HepG2 (cell line): ENCODE data around the gene PRAMEF17. TPM values are rescaled to one million over a fixed set of nuclear protein-coding genes. Genes with fewer than 3 reads are reported as not detected.
"Not testable (repeated sequence)": the region's sequence is repeated elsewhere in the genome, so short reads cannot be mapped to it uniquely, and the experiment has no call there.

Experiments used
- ATAC-seq: fragments of 200-7000 bp; cut with Tn5 transposase; 3 replicates; pipeline ENCODE4 v1.9.1; 2020; ENCODE audit warnings: mild to moderate bottlenecking, moderate library complexity
- Bru-seq: library from RNA; stranded (reverse); fragments of 400-500 nt; gene quantifications from one replicate; lab custom pipeline; 2021; lab: Mats Ljungman, UMichigan
- BruChase-seq, 2 experiments: library from RNA; stranded (reverse); fragments of 400-500 nt; gene quantifications; one replicate each; lab custom pipeline; 2021; lab: Mats Ljungman, UMichigan
- BruUV-seq: library from RNA; stranded (reverse); fragments of 400-500 nt; replicated peaks from 2 replicates; lab custom pipeline; 2021; lab: Mats Ljungman, UMichigan
- CTCF ChIA-PET: fragments of 300-600 bp; formaldehyde crosslinking; extraction: SDS; loops from one replicate; lab custom pipeline; 2021; ENCODE audit warnings: low total read pairs, inconsistent platforms, low intra/inter-chr PET ratio; lab: Yijun Ruan, JAX
- POLR2A ChIA-PET: fragments of 350-600 bp; sonication (Branson Sonifier 250); formaldehyde crosslinking; loops from one replicate; lab custom pipeline; 2020; ENCODE audit warnings: antibody characterized with exemption, inconsistent platforms; lab: Yijun Ruan, JAX
- DNase-seq: peaks from one replicate; pipeline ENCODE4 v3.0.0-alpha.2; 2015; ENCODE audit warnings: low spot score
- FAIRE-seq: peaks from 3 replicates; lab custom pipeline; 2011; peaks lifted over from hg19 to GRCh38; lab: Jason Lieb, UNC
- H2AFZ ChIP-seq: one replicate; pipeline ENCODE4 v1.6.1; 2011; ENCODE audit warnings: low read length, inconsistent platforms
- H3K27ac ChIP-seq: fragments of 300-600 bp; 3 replicates; pipeline ENCODE4 v1.8.0; 2011; ENCODE audit warnings: mixed run types, mild to moderate bottlenecking, mixed read lengths, low read length, inconsistent platforms; ENCODE audit not compliant: insufficient read depth; ENCODE audit errors: extremely low read length
- H3K27me3 ChIP-seq, 2 experiments: fragments of 200-600 bp in 1 of 2; 2 replicates in 1 of 2; 3 replicates in 1 of 2; pipeline versions ENCODE4 v1.6.0 to v1.8.0; 2011; ENCODE audit warnings: low read length in 2 of 2, mild to moderate bottlenecking in 2 of 2, moderate library complexity in 2 of 2, inconsistent platforms in 1 of 2; ENCODE audit not compliant: insufficient read depth in 2 of 2, control insufficient read depth in 1 of 2
- H3K36me3 ChIP-seq, 2 experiments: fragments of 200-600 bp in 1 of 2; replicated peaks in 1 of 2; 2 replicates in 1 of 2; 3 replicates in 1 of 2; pipeline versions ENCODE4 v1.5.1 to v1.8.0; 2011; ENCODE audit warnings: low read length in 2 of 2, inconsistent platforms in 1 of 2; ENCODE audit not compliant: insufficient read depth in 2 of 2, control insufficient read depth in 1 of 2
- H3K4me1 ChIP-seq: 2 replicates; pipeline ENCODE4 v1.5.1; 2012; ENCODE audit warnings: low read length, inconsistent platforms; ENCODE audit not compliant: insufficient read depth
- H3K4me2 ChIP-seq: 2 replicates; pipeline ENCODE4 v1.6.0; 2011; ENCODE audit warnings: low read depth, low read length, inconsistent platforms
- H3K4me3 ChIP-seq, 3 experiments: fragments of 200-600 bp in 1 of 3; sonication (generic), shearing (Covaris generic) in 1 of 3; replicated peaks in 1 of 3; 2 replicates each; pipeline ENCODE4 v1.5.1; 2011 to 2016; ENCODE audit warnings: low read length in 3 of 3, inconsistent platforms in 2 of 3, low read depth in 2 of 3, mild to moderate bottlenecking in 2 of 3, control low read depth in 1 of 3, mixed read lengths in 1 of 3; ENCODE audit not compliant: insufficient read depth in 1 of 3
- H3K79me2 ChIP-seq: one replicate; pipeline ENCODE4 v1.6.1; 2011; ENCODE audit warnings: low read length, inconsistent platforms; ENCODE audit not compliant: insufficient read depth
- H3K9ac ChIP-seq: 2 replicates; pipeline ENCODE4 v1.6.0; 2011; ENCODE audit warnings: mild to moderate bottlenecking, low read depth, low read length, inconsistent platforms; ENCODE audit not compliant: insufficient read depth
- H3K9me3 ChIP-seq: 2 replicates; pipeline ENCODE4 v1.5.1; 2012; ENCODE audit warnings: mild to moderate bottlenecking, low read length
- H4K20me1 ChIP-seq: 2 replicates; pipeline ENCODE4 v1.6.0; 2011; ENCODE audit warnings: inconsistent platforms, mild to moderate bottlenecking, low read length, moderate library complexity; ENCODE audit not compliant: insufficient read depth
- WGBS: methylation state at CpG from one replicate; pipeline ENCODE4 v1.1.6; 2017; ENCODE audit warnings: low lambda C conversion rate; 5-methylcytosine and 5-hydroxymethylcytosine counted together
- in situ Hi-C: cut with HindIII; loops from 2 replicates; pipeline ENCODE4 v1.10.0; 2017; ENCODE audit warnings: low pct_unique_long_range_greater_than_20kb; ENCODE audit not compliant: extremely low pct_ligation_motif_present
- intact Hi-C: fragments of 100-400 bp; cut with micrococcal nuclease; formaldehyde crosslinking; loops from one replicate; pipeline ENCODE4 v1.10.0; 2022; ENCODE audit not compliant: unreplicated experiment
- long read RNA-seq, 2 experiments: library from RNA in 1 of 2; library from polyadenylated mRNA in 1 of 2; stranded (forward) in 1 of 2; unstranded in 1 of 2; transcript quantifications; one replicate each; pipeline ENCODE4 v2.0.0, GENCODE V29; 2019 to 2022
- polyA minus RNA-seq, 3 experiments: library from RNA; depleted of rRNA, polyadenylated mRNA; stranded (reverse); fragments of >200 nt; gene quantifications; 2 replicates each; pipeline ENCODE4 v1.2.3, GENCODE V29; 2011; ENCODE audit warnings: low replicate concordance in 1 of 3
- polyA plus RNA-seq, 8 experiments: library from polyadenylated mRNA; depleted of rRNA in 3 of 8; stranded (reverse) in 7 of 8; unstranded in 1 of 8; fragments of >200 nt; fragmentation: Illumina TruSeq in 4 of 8; extraction: Trizol in 4 of 8; gene quantifications; 2 replicates each; pipeline versions ENCODE4 v1.2.1 to v1.2.3, GENCODE V29; 2011 to 2016; ENCODE audit warnings: low read depth in 4 of 8, missing spikeins in 1 of 8, mixed read lengths in 1 of 8; ENCODE audit not compliant: insufficient read depth in 1 of 8
- total RNA-seq, 5 experiments: library from RNA; depleted of rRNA; stranded (reverse); fragments of >200 nt; fragmentation: Illumina TruSeq; extraction: Trizol; gene quantifications; 2 replicates each; pipeline ENCODE4 v1.2.3, GENCODE V29; 2016; ENCODE audit warnings: low read depth in 1 of 5

Gene PRAMEF17, protein sequence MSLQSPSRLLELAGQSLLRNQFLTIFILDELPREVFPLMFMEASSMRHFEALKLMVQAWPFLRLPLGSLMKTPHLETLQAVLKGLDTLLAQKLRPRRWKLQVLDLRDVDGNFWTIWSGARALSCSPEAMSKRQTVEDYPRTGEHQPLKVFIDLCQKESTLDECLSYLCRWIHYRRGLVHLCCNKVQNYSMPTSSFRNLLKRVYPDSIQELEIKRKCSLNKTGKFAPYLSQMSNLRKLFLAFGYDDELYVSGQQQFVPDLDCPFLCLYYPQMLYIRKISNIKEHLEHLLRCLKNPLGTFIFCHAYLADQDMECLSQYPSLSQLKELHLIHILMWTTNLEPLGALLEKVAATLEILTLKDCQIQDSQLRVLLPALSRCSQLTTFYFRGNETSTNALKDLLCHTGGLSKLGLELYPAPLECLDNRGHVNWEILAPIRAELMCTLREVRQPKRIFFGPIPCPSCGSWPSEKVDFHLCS
- total RNA-seq (2016; rRNA removed; fragmentation: Illumina TruSeq; extraction: Trizol): not detected in 2 replicates
- total RNA-seq (2016; cell fraction: cytosol; rRNA removed; fragmentation: Illumina TruSeq; extraction: Trizol; ENCODE audit: low read depth): not detected in 2 replicates
- not detected in 2 replicates for total RNA-seq (2016; cell fraction: insoluble cytoplasmic fraction; rRNA removed; fragmentation: Illumina TruSeq; extraction: Trizol)
- not detected in 2 replicates for total RNA-seq (2016; cell fraction: membrane; rRNA removed; fragmentation: Illumina TruSeq; extraction: Trizol)
- total RNA-seq (2016; cell fraction: nucleus; rRNA removed; fragmentation: Illumina TruSeq; extraction: Trizol): not detected in 2 replicates
- polyA plus RNA-seq (2011; rRNA removed): not detected in 2 replicates
- polyA plus RNA-seq (2011; cell fraction: cytosol; rRNA removed): not detected in 2 replicates
- not detected in 2 replicates for polyA plus RNA-seq (2011; cell fraction: nucleus; rRNA removed)
- not detected in 2 replicates for polyA plus RNA-seq (2012)
- not detected in 2 replicates for polyA plus RNA-seq (2016; cell fraction: cytosol; fragmentation: Illumina TruSeq; extraction: Trizol; ENCODE audit: low read depth)
- polyA plus RNA-seq (2016; cell fraction: insoluble cytoplasmic fraction; fragmentation: Illumina TruSeq; extraction: Trizol; ENCODE audit: low read depth): not detected in 2 replicates
- not detected in 2 replicates for polyA plus RNA-seq (2016; cell fraction: membrane; fragmentation: Illumina TruSeq; extraction: Trizol; ENCODE audit: low read depth)
- not detected in 2 replicates for polyA plus RNA-seq (2016; cell fraction: nucleus; fragmentation: Illumina TruSeq; extraction: Trizol; ENCODE audit: insufficient read depth, low read depth)
- polyA minus RNA-seq (2011; rRNA and poly(A)+ RNA removed; ENCODE audit: low replicate concordance): not detected in 2 replicates
- polyA minus RNA-seq (2011; cell fraction: cytosol; rRNA and poly(A)+ RNA removed): not detected in 2 replicates
- not detected in 2 replicates for polyA minus RNA-seq (2011; cell fraction: nucleus; rRNA and poly(A)+ RNA removed)
- Bru-seq, nascent RNA: not detected
- BruChase-seq, experiment 1, labeled RNA remaining after a 6-hour chase: not detected
- not detected for BruChase-seq, experiment 2, labeled RNA remaining after a 2-hour chase
- long read RNA-seq, experiment 1: 0 reads
- long read RNA-seq, experiment 2: 0 reads

DNA sequence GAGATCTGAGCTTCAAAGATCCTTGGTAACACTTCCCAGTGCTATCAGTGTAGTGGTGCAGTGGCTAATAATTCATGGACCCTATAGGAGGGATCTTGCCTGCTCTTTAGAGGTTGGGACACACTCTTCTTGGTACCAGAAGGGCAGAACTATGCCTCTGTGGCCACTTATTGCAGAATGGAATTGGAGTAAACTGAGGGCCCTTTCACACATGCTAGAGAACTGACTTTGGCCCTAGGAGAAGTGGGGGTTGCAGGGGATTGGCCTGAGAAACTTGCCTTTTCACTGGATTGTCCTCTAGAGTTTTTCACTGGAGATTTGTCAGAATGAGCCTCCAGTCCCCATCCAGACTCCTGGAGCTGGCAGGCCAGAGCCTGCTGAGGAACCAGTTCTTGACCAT, at the start of gene PRAMEF17:
TSS of gene PRAMEF17 (plus strand) at position 301 of the 400 bp plus-strand sequence. CDS start at position 327, 26 bp downstream.
- H3K9me3 ChIP-seq, H3K4me2 ChIP-seq, intact Hi-C loops, H3K36me3 ChIP-seq, FAIRE-seq, H2AFZ ChIP-seq, H4K20me1 ChIP-seq, CTCF ChIA-PET, H3K27ac ChIP-seq, H3K4me3 ChIP-seq, H3K27me3 ChIP-seq, DNase-seq, in situ Hi-C loops, H3K4me1 ChIP-seq, H3K9ac ChIP-seq, BruUV-seq, POLR2A ChIA-PET, H3K79me2 ChIP-seq, ATAC-seq: not testable (repeated sequence)

DNA sequence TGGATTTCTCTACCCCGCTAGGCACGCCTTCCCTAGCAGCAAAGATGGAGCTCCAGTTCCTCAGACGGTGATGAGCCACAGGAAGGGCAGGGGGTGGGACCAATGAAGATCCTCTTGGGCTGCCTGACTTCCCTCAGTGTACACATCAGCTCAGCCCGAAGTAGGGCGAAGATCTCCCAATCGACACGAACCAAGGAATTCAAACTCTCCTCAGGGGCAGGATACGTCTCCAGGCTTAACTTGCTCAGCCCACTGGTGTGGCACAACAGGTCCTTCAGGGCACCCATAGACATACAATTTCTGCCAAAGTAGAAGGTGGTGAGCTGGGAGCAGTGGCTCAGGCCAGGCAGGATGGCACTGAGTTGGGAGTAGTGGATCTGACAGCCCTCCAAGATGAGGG, 46.9 kb upstream of the PRAMEF17 start:
- H3K36me3 ChIP-seq, ATAC-seq, BruUV-seq, DNase-seq, CTCF ChIA-PET, POLR2A ChIA-PET, in situ Hi-C loops, H3K4me3 ChIP-seq, H3K4me1 ChIP-seq, H3K9me3 ChIP-seq, H3K79me2 ChIP-seq, H4K20me1 ChIP-seq, FAIRE-seq, H3K4me2 ChIP-seq, H3K27ac ChIP-seq, H2AFZ ChIP-seq, intact Hi-C loops, H3K27me3 ChIP-seq, H3K9ac ChIP-seq: not testable (repeated sequence)
- WGBS: 3% methylated on average over 3 of the region's 8 CpGs

DNA sequence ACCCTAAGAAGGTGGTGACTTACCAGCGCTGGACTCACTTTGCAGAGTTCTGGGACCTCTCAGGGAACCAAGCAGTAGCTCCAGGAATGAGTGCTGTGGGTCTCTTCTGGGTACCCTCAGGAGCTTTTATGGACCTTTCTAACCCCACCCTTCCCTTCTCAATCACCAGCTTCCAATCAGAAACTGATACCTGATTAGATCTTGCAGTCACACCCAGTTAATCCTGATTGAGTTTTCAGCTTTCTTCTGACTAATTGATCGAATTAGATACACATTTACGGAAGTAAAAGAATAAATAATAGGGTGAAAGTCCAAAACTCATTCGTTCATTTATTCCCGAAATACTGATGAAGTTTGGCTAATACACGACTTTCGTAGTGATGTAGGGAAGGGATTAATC, 42.4 kb upstream of the PRAMEF17 start, which contains the start of gene PRAMEF14:
TSS of gene PRAMEF14 (minus strand) at position 101 of the 400 bp plus-strand sequence. CDS start 1,820 bp downstream, outside the sequence.
- H3K9me3 ChIP-seq, H4K20me1 ChIP-seq, H3K4me2 ChIP-seq, H3K79me2 ChIP-seq, H3K27ac ChIP-seq, intact Hi-C loops, FAIRE-seq, H3K4me3 ChIP-seq, H2AFZ ChIP-seq, H3K9ac ChIP-seq, ATAC-seq, H3K4me1 ChIP-seq, in situ Hi-C loops, DNase-seq, CTCF ChIA-PET, BruUV-seq, H3K27me3 ChIP-seq, H3K36me3 ChIP-seq, POLR2A ChIA-PET: not testable (repeated sequence)
- WGBS: 2% methylated on average over 7 of the region's 7 CpGs
